Measurements from ENCODE around the gene NPC1. TPM values are rescaled to one million over a fixed set of nuclear protein-coding genes. Genes with fewer than 3 reads are reported as not detected.

The NPC1 gene
- total RNA-seq, 1 experiment from 2014 or later = 51.6 TPM

DNA sequence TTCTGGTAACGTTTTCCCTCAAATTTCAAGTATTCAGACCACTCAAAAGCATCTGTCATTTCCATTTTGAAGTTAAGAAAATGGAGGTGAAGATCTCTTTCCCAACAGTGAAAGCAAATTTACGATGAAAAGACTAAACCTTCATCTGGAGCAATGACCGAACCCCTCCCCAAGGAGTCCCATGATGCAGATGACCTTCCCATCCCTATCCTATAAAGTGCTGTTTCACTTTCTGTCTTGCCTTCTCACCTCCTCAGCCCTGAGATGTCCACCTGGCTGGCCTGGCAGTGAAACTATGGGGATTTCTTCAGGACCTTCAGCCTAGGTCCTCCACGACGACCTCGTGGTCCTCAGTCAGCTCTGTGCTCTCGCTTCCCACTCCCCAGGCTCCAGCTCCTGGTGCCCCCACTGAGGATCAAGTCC, 925 bp upstream of the NPC1 start:
- H3K36me3 ChIP-seq (ENCODE audit: control insufficient read depth in 1 of 2, insufficient read depth in 2 of 2, low read length in 2 of 2) = no peaks in the 10 kb centered on the region
- H3K4me3 ChIP-seq (replicated peaks in 1 of 2; ENCODE audit: low read depth in 1 of 2, low read length in 2 of 2) = peak overlapping the region; percentile 12 to 89
- H3K4me1 ChIP-seq (ENCODE audit: control insufficient read depth in 1 of 2, insufficient read depth in 2 of 2, low read length in 2 of 2) = peaks cover 8 to 23% of the 10 kb centered on the region in 2 experiments
- peak overlapping the region; percentile 96; the same call in 1 of the 2 replicates for H3K9ac ChIP-seq (ENCODE audit: low read length)
- BruUV-seq (replicated peaks) = TSS peak; percentile 77
- no peak for TF ChIP-seq EGR1 (IDR thresholded peaks at IDR 0.05; ENCODE audit: low read depth)
- no peak for TF ChIP-seq TCF7L2 (IDR thresholded peaks at IDR 0.05; ENCODE audit: borderline replicate concordance, extremely low read depth, insufficient read depth, insufficient read length)
- no peak for TF ChIP-seq YY1 (IDR thresholded peaks at IDR 0.05; ENCODE audit: extremely low read depth, insufficient replicate concordance, low read depth, low read length)
- no peak for TF ChIP-seq EZH2phosphoT487 (IDR thresholded peaks at IDR 0.05; ENCODE audit: borderline replicate concordance)
- no peak for TF ChIP-seq RAD21 (IDR thresholded peaks at IDR 0.05; ENCODE audit: low read depth)
- TF ChIP-seq ZNF274 (IDR thresholded peaks at IDR 0.05; ENCODE audit: low read depth, low read length) = no peak
- TF ChIP-seq, protein P1, sequence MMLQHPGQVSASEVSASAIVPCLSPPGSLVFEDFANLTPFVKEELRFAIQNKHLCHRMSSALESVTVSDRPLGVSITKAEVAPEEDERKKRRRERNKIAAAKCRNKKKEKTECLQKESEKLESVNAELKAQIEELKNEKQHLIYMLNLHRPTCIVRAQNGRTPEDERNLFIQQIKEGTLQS (IDR thresholded peaks at IDR 0.05) = no peak
- TF ChIP-seq ZBTB33 (IDR thresholded peaks at IDR 0.05; ENCODE audit: extremely low read depth, insufficient replicate concordance, low read length) = no peak
- TF ChIP-seq SIN3A (IDR thresholded peaks at IDR 0.05; ENCODE audit: low read depth) = no peak
- no peaks in the 10 kb centered on the region for H4K20me1 ChIP-seq (ENCODE audit: insufficient read depth)
- peak overlapping the region; percentile 65 for H2AFZ ChIP-seq (ENCODE audit: low read depth, low read length, poor library complexity, severe bottlenecking)
- H3K9me3 ChIP-seq (ENCODE audit: control insufficient read depth in 1 of 2, insufficient read depth in 1 of 2, low read depth in 1 of 2, low read length in 2 of 2) = no peaks in the 10 kb centered on the region
- POLR2A ChIA-PET = interaction anchor here (0.8 kb wide), 1 partner anchor 116 kb away, joined by 3 read pairs; no protein-coding TSS in a partner anchor
- H3K4me2 ChIP-seq (ENCODE audit: low read length) = peak overlapping the region; percentile 90
- ATAC-seq (no peak), DNase-seq (ENCODE audit: low read depth, low spot score) (no peak)
- intact Hi-C loops (cut with micrococcal nuclease) = loop anchor here (1.0 to 5.0 kb wide), 3 partner anchors 71 to 134 kb away; partner anchors contain the start of gene RIOK3
- H3K9me2 ChIP-seq (ENCODE audit: insufficient read depth) = no peaks in the 10 kb centered on the region
- no peaks in the 10 kb centered on the region for H3K27me3 ChIP-seq (ENCODE audit: insufficient read depth, low read length)
- H3K79me2 ChIP-seq (ENCODE audit: insufficient read depth, low read length) = peaks cover 38% of the 10 kb centered on the region
- CTCF ChIA-PET = interaction anchor here (0.9 to 1.5 kb wide), 2 partner anchors 44 to 108 kb away, joined by 4 read pairs; no protein-coding TSS in a partner anchor
- RAD21 ChIA-PET (ENCODE audit: low non-redundant PET in 1 of 2, low total read pairs in 2 of 2, uncharacterized antibody in 2 of 2, unreplicated experiment in 2 of 2) = no interaction called here
- peak overlapping the region; percentile 1; the same call in 1 of the 2 replicates for H3K27ac ChIP-seq (ENCODE audit: low read depth, low read length)
